Renal cortical epithelial cell (primary cell): ENCODE results near the gene ARL15. TPM values are rescaled to one million over a fixed set of nuclear protein-coding genes. Genes with fewer than 3 reads are reported as not detected.
A peak's percentile ranks its signal among the peaks of the same experiment; 100 is the strongest.
"Not testable (repeated sequence)": the region's sequence is repeated elsewhere in the genome, so short reads cannot be mapped to it uniquely, and the experiment has no call there.

Experiments used
- DNase-seq: peaks from one replicate; pipeline ENCODE4 v3.0.0-alpha.2; 2011; ENCODE audit warnings: low read depth
- total RNA-seq: library from RNA; depleted of rRNA; stranded (reverse); fragments of >200 nt; gene quantifications from 2 replicates; pipeline ENCODE4 v1.2.3, GENCODE V29; 2014

Gene ARL15
- total RNA-seq: 21.9 and 27.7 TPM in 2 replicates

- DNase-seq: peak; percentile 90
Measured at GRCh38 chr5:54310433-54311175, at the start of gene ARL15. Gene ARL15, minus strand, starts transcription at chr5:54310573.

- DNase-seq: peak; percentile 70
Measured at GRCh38 chr5:54360089-54360488, 49.7 kb upstream of the ARL15 start.

- no peak for DNase-seq
Measured at GRCh38 chr5:54357408-54358058, 47.2 kb upstream of the ARL15 start.

GRCh38 chr5:54353933-54354564, 43.7 kb upstream of the ARL15 start:
- DNase-seq: not testable (repeated sequence)

- not testable (repeated sequence) for DNase-seq
Measured at GRCh38 chr5:54352580-54352979, 42.2 kb upstream of the ARL15 start.

GRCh38 chr5:54347221-54347865, 37.0 kb upstream of the ARL15 start:
- DNase-seq: no peak

- no peak for DNase-seq
Measured at GRCh38 chr5:54344653-54345052, 34.3 kb upstream of the ARL15 start.

GRCh38 chr5:54341971-54342370, 31.6 kb upstream of the ARL15 start:
- DNase-seq: no peak

GRCh38 chr5:54337523-54337922, 27.1 kb upstream of the ARL15 start:
- no peak for DNase-seq

GRCh38 chr5:54332720-54333119, 22.3 kb upstream of the ARL15 start:
- DNase-seq: no peak

GRCh38 chr5:54329731-54330709, 19.6 kb upstream of the ARL15 start:
- peak; percentile 80 for DNase-seq

GRCh38 chr5:54326662-54327270, 16.4 kb upstream of the ARL15 start:
- DNase-seq: no peak

- no peak for DNase-seq
Measured at GRCh38 chr5:54325610-54326311, 15.4 kb upstream of the ARL15 start.

GRCh38 chr5:54325272-54325609, 14.9 kb upstream of the ARL15 start:
- DNase-seq: no peak

GRCh38 chr5:54324651-54325271, 14.4 kb upstream of the ARL15 start:
- no peak for DNase-seq

- no peak for DNase-seq
Measured at GRCh38 chr5:54323495-54323894, 13.1 kb upstream of the ARL15 start.

GRCh38 chr5:54320256-54320655, 9.9 kb upstream of the ARL15 start:
- DNase-seq: no peak

GRCh38 chr5:54317511-54318260, 7.3 kb upstream of the ARL15 start:
- no peak for DNase-seq
